Upper lobe of left lung (tissue), 6 donors: ENCODE data around the gene TOX2. TPM values are rescaled to one million over a fixed set of nuclear protein-coding genes. Genes with fewer than 3 reads are reported as not detected.

ENCODE experiments used
- ATAC-seq, 2 donors: fragments of 200-7000 bp; cut with Tn5 transposase; one replicate each; pipeline ENCODE4 v1.9.1; 2022; ENCODE audit warnings: mild to moderate bottlenecking in 2 of 2, moderate library complexity in 2 of 2; ENCODE audit not compliant: low FRiP score in 2 of 2
- DNase-seq, 2 donors: peaks; one replicate each; pipeline ENCODE4 v3.0.0-alpha.2; 2019 to 2020
- H3K27ac ChIP-seq, 4 donors: fragments of 200-600 bp; sonication (generic); one replicate each; pipeline ENCODE4 v1.5.1; 2016 to 2019
- H3K27me3 ChIP-seq, 4 donors: fragments of 200-600 bp; sonication (generic); one replicate each; pipeline ENCODE4 v1.5.1; 2017 to 2019
- H3K36me3 ChIP-seq, 4 donors: fragments of 200-600 bp; sonication (generic); one replicate each; pipeline ENCODE4 v1.5.1; 2016 to 2019
- H3K4me1 ChIP-seq, 4 donors: fragments of 200-600 bp; sonication (generic); one replicate each; pipeline ENCODE4 v1.5.1; 2018 to 2019
- H3K4me3 ChIP-seq, 4 donors: fragments of 200-600 bp; sonication (generic); one replicate each; pipeline ENCODE4 v1.5.1; 2017 to 2019; ENCODE audit warnings: mild to moderate bottlenecking in 2 of 4, moderate library complexity in 1 of 4
- H3K9me3 ChIP-seq, 4 donors: fragments of 200-600 bp; sonication (generic); one replicate each; pipeline ENCODE4 v1.5.1; 2018 to 2019
- CTCF ChIP-seq, 6 experiments: fragments of 450-650 bp in 4 of 6; fragments of 200-600 bp in 2 of 6; sonication (generic) in 2 of 6; IDR thresholded peaks; one replicate each; pipeline ENCODE4 v1.5.1; 2016 to 2019; ENCODE audit warnings: antibody characterized with exemption in 6 of 6
- EP300 ChIP-seq, 4 donors: sonication (generic); formaldehyde crosslinking; IDR thresholded peaks; one replicate each; pipeline ENCODE4 v1.5.1; 2017; ENCODE audit warnings: antibody characterized with exemption in 4 of 4, control low read depth in 2 of 4
- POLR2A ChIP-seq, 4 donors: fragments of 450-650 bp; IDR thresholded peaks; one replicate each; pipeline ENCODE4 v1.5.1; 2016 to 2017; ENCODE audit warnings: antibody characterized with exemption in 4 of 4, mild to moderate bottlenecking in 2 of 4
- POLR2AphosphoS5 ChIP-seq, 2 donors: sonication (generic); formaldehyde crosslinking; IDR thresholded peaks; one replicate each; pipeline ENCODE4 v1.5.1; 2017; ENCODE audit warnings: antibody characterized with exemption in 2 of 2
- WGBS, 2 donors: methylation state at CpG; one replicate each; pipeline ENCODE4 v1.1.5; 2017 to 2018; 5-methylcytosine and 5-hydroxymethylcytosine counted together
- total RNA-seq, 6 donors: library from RNA; depleted of rRNA in 4 of 6; stranded (reverse); fragments of >200 nt in 4 of 6; gene quantifications; one replicate each; pipeline versions ENCODE4 v1.1.0 to v1.2.1, GENCODE V29; 2016 to 2021
- donor health status: DM: no; HTN: no; CAD: no; lungs with moderate emphysema.
- donor health status: DM: no; HTN: yes; CAD: no; lungs with severe emphysema.

The TOX2 gene
- total RNA-seq, 6 donors from 2014 or later: 7.2 to 29.3 (median 23.7) TPM

DNA sequence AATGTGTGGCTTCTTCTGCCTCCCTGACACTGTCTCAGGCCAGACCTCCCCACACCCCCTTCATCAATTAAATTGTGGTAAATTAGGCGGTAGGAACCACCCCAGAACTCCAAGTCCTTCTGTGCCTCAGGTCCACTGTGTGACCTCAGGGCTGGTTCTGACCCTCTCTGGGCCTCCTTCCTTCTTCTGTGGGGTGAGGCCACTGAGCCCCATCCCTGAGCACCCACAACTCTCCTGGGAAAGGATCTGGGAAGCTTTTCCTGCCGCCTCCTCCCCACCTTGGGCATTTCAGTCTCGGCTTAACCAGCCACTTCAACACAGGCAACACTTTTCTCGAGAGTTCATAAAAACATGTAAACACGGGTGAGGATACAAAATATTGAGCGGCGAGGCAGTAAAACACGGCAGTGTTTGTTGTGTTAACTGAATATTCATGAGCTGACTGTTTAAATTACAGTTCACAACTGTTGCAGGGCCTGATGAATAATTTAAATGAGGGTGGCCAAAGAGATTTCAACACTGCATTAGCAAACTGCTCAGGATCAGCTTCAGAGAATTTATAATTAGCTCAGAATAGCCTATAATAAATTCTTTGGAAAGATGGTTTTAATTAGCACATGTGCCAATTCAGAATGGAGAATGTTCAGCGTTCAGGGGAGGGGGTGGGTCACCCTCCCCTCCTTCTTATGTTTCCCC, 112.1 kb downstream of the TOX2 start:
- no peak overlapping the region for H3K27ac ChIP-seq
- TF ChIP-seq POLR2AphosphoS5 (IDR thresholded peaks at IDR 0.05) (no peak), POLR2A (IDR thresholded peaks at IDR 0.05) (no peak), CTCF (IDR thresholded peaks at IDR 0.05) (no peak)
- 77 to 80% methylated on average over 9 of the region's 9 CpGs for WGBS, 2 donors

DNA sequence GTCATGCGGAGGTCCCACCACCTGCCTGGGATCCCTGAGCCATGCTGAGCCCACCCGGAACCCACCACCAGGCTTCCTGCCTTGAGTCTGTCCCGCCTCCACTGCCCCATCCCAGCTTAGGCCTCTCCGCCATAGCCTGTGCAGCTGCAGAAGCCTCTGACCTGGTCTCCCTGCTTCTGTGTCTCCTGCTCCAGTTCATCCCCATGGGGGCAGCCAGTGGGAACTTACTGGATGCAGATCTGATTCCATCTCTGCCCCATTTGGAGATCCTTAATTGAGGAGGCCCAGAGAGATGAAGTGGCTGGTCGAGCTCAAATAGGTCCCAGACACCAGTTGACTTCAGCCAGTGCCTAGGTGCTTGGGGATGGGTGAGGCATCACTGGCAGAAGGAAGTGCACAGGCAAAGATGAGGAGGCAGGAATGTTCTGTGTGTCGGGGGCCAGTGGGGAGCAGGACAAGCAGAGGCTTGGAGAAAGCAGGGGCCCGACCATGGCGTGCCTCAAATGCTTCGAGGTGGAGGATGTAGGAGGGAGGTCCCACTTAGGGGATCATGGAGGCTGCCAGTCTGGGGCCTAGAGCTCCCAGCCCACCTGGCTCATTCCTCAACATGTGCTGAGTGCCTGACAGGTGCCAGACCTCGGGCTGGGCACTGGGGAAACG, 112.8 kb downstream of the TOX2 start:
- TF ChIP-seq CTCF (IDR thresholded peaks at IDR 0.05) (no peak), POLR2A (IDR thresholded peaks at IDR 0.05) (no peak), EP300 (IDR thresholded peaks at IDR 0.05) (no peak), POLR2AphosphoS5 (IDR thresholded peaks at IDR 0.05) (no peak)
- no peaks in the 10 kb centered on the region for H3K36me3 ChIP-seq
- H3K9me3 ChIP-seq: no peaks in the 10 kb centered on the region
- ATAC-seq: no peak
- H3K4me1 ChIP-seq: no peaks in the 10 kb centered on the region
- 89 to 90% methylated on average over 11 of the region's 11 CpGs for WGBS, 2 donors
- no peaks in the 10 kb centered on the region for H3K27me3 ChIP-seq
- H3K4me3 ChIP-seq: no peak overlapping the region
- no peak overlapping the region for H3K27ac ChIP-seq
- no peak for DNase-seq

More for the DNA sequence above, 112.1 kb downstream of the TOX2 start:
- no peaks in the 10 kb centered on the region for H3K4me1 ChIP-seq
- H3K36me3 ChIP-seq: no peaks in the 10 kb centered on the region
- DNase-seq (no peak), ATAC-seq (no peak)
- no peaks in the 10 kb centered on the region for H3K27me3 ChIP-seq
- no peaks in the 10 kb centered on the region for H3K9me3 ChIP-seq
- no peak overlapping the region for H3K4me3 ChIP-seq

- Histone ChIP-seq H3K9me3 (no peaks in the 10 kb centered on the region), H3K4me1 (no peaks in the 10 kb centered on the region), H3K36me3 (no peaks in the 10 kb centered on the region), H3K4me3 (no peak overlapping the region), H3K27me3 (no peaks in the 10 kb centered on the region), H3K27ac (no peak overlapping the region)
- no peak for DNase-seq
- TF ChIP-seq POLR2AphosphoS5 (IDR thresholded peaks at IDR 0.05) (no peak), POLR2A (IDR thresholded peaks at IDR 0.05) (no peak), EP300 (IDR thresholded peaks at IDR 0.05) (no peak), CTCF (IDR thresholded peaks at IDR 0.05) (no peak)
- ATAC-seq: no peak
- 90% methylated on average over 7 of the region's 7 CpGs for WGBS, 2 donors
These were observed 113.5 kb downstream of the TOX2 start for GRCh38 chr20:44028003-44028730.

- DNase-seq (peak in 1 of 2 donors; percentile 33), ATAC-seq (no peak)
- 72 to 77% methylated on average over 13 to 14 of the region's 14 CpGs for WGBS, 2 donors
- TF ChIP-seq POLR2A (IDR thresholded peaks at IDR 0.05): no peak
- no peak for TF ChIP-seq POLR2AphosphoS5 (IDR thresholded peaks at IDR 0.05)
- TF ChIP-seq EP300 (IDR thresholded peaks at IDR 0.05): no peak
- Histone ChIP-seq H3K4me3 (no peak overlapping the region), H3K27ac (no peak overlapping the region), H3K27me3 (no peaks in the 10 kb centered on the region), H3K9me3 (no peaks in the 10 kb centered on the region), H3K4me1 (no peaks in the 10 kb centered on the region), H3K36me3 (no peaks in the 10 kb centered on the region)
These were observed 114.5 kb downstream of the TOX2 start for GRCh38 chr20:44028868-44029847.
